OCI-LY1 (cell line): ENCODE results near the gene TPBGL.

Experiments used
- CTCF ChIP-seq: fragments of 200-600 bp; sonication (generic), shearing (Covaris generic); IDR thresholded peaks from 2 replicates; pipeline ENCODE4 v1.5.1; 2017; ENCODE audit warnings: mild to moderate bottlenecking, antibody characterized with exemption, low read length, moderate library complexity, mixed read lengths
- EZH2 ChIP-seq: fragments of 200-600 bp; sonication (generic), shearing (Covaris generic); IDR thresholded peaks from 2 replicates; pipeline ENCODE4 v1.8.0; 2017; ENCODE audit warnings: borderline replicate concordance, mixed run types, mild to moderate bottlenecking, antibody characterized with exemption, low read length, moderate library complexity, mixed read lengths

GRCh38 chr11:75273411-75274391, 33.1 kb downstream of the TPBGL start:
- TF ChIP-seq CTCF = no peak
- TF ChIP-seq EZH2 = no peak
